Measurements from ENCODE around the gene LRFN4. TPM values are rescaled to one million over a fixed set of nuclear protein-coding genes. Genes with fewer than 3 reads are reported as not detected.
A peak's percentile ranks its signal among the peaks of the same experiment; 100 is the strongest.

Gene LRFN4
- total and polyA plus RNA-seq, 2 of the 8 experiments (the other 6 are each of a cell fraction or from before 2014, with no cell fraction given), result 49.8 to 64.3 TPM

GRCh38 chr11:66861774-66862558, 5.1 kb downstream of the LRFN4 start:
- Histone ChIP-seq H3K23me2 (ENCODE audit: low read depth, low read length) (no peaks in the 10 kb centered on the region), H2AK5ac (ENCODE audit: low read depth, low read length) (no peak overlapping the region), H3K4me3 (ENCODE audit: extremely low read depth in 1 of 4, insufficient read depth in 2 of 4, low read depth in 3 of 4, low read length in 4 of 4) (no peak overlapping the region), H3K36me3 (ENCODE audit: control insufficient read depth in 2 of 4, insufficient read depth in 4 of 4, low read length in 3 of 4) (peaks cover 0 to 18% (median 1%) of the 10 kb centered on the region in 4 experiments; a peak in 4 of 8 replicates), H2BK20ac (ENCODE audit: low read length) (no peak overlapping the region), H3K23ac (ENCODE audit: insufficient read length) (no peak overlapping the region), H3K9me3 (ENCODE audit: insufficient read depth in 2 of 2, low read depth in 1 of 2, low read length in 1 of 2) (no peaks in the 10 kb centered on the region), H3K4ac (replicated peaks; ENCODE audit: insufficient read length, low read depth, low read length) (no peak overlapping the region), H2BK15ac (ENCODE audit: low read length) (no peak overlapping the region), H3K18ac (ENCODE audit: extremely low read depth, low read length) (no peak overlapping the region), H3K4me2 (ENCODE audit: insufficient read depth in 1 of 2, low read depth in 2 of 2, low read length in 2 of 2) (no peak overlapping the region), H2BK5ac (ENCODE audit: low read depth, low read length) (no peak overlapping the region), H3K79me2 (ENCODE audit: control insufficient read depth in 1 of 2, insufficient read depth in 2 of 2, low read length in 2 of 2) (no peaks in the 10 kb centered on the region), H3K56ac (replicated peaks; ENCODE audit: insufficient read length, low read depth, low read length) (no peak overlapping the region), H4K5ac (ENCODE audit: insufficient read length, low read depth, low read length) (no peak overlapping the region), H3K9ac (replicated peaks in 1 of 4; ENCODE audit: extremely low read depth in 1 of 4, low read depth in 3 of 4, low read length in 3 of 4) (no peak overlapping the region), H3K27ac (ENCODE audit: low read depth, low read length) (no peak overlapping the region), H3K27me3 (replicated peaks in 1 of 4; ENCODE audit: control insufficient read depth in 3 of 4, extremely low read depth in 1 of 4, insufficient read depth in 3 of 4, low read length in 3 of 4) (no peaks in the 10 kb centered on the region), H3K4me1 (replicated peaks in 1 of 4; ENCODE audit: control insufficient read depth in 3 of 4, insufficient read depth in 4 of 4, low read length in 3 of 4) (peaks cover 0 to 8% (median 4%) of the 10 kb centered on the region in 4 experiments; a peak in 4 of 7 replicates), H4K91ac (replicated peaks; ENCODE audit: insufficient read length, low read length) (no peak overlapping the region), H2AFZ (ENCODE audit: low read length) (no peak overlapping the region), H3K14ac (ENCODE audit: insufficient read length) (no peak overlapping the region), H4K20me1 (replicated peaks in 1 of 2; ENCODE audit: control insufficient read depth in 1 of 2, insufficient read depth in 2 of 2, low read length in 2 of 2) (peaks cover 2 to 6% of the 10 kb centered on the region in 2 experiments), H2BK120ac (replicated peaks; ENCODE audit: low read depth, low read length) (no peak overlapping the region), H2BK12ac (ENCODE audit: low read depth, low read length) (no peak overlapping the region), H4K8ac (ENCODE audit: extremely low read depth, insufficient read depth, low read length) (peak overlapping the region; percentile 28), H3K79me1 (ENCODE audit: low read depth, low read length) (no peaks in the 10 kb centered on the region)
- ChIA-PET POLR2A (ENCODE audit: partially characterized antibody) (interaction anchor here (0.9 to 1.8 kb wide), 5 partner anchors 12 to 33 kb away, joined by 3 to 5 read pairs (median 4); partner anchors contain the start of gene RCE1), CTCF (ENCODE audit: partially characterized antibody) (interaction anchor here (1.2 to 13.8 kb wide), 4 partner anchors 8 to 158 kb away, joined by 5 to 199 read pairs (median 39); partner anchors contain the start of gene C11orf86)
- no peak for FAIRE-seq
- no peak for DNase-seq (ENCODE audit: low read depth in 1 of 2, low spot score in 2 of 2)
- 94% methylated on average over 25 of the region's 30 CpGs; no CpG with 5 or more reads in 1 of the 2 experiments for WGBS, 2 experiments (ENCODE audit: extremely low coverage in 1 of 2, insufficient coverage in 1 of 2, insufficient read length in 1 of 2, insufficient replicate concordance in 2 of 2, low coverage in 1 of 2, low lambda C conversion rate in 2 of 2, missing lambda C conversion rate in 1 of 2)
- TF ChIP-seq E2F6 (IDR thresholded peaks at IDR 0.05), result no peak
- no peak for TF ChIP-seq RNF2 (IDR thresholded peaks at IDR 0.05; ENCODE audit: borderline replicate concordance, low read depth, low read length, missing control alignments, poor library complexity, severe bottlenecking)
- no peak for TF ChIP-seq SAP30 (IDR thresholded peaks at IDR 0.05; ENCODE audit: insufficient read depth, insufficient replicate concordance, low read length)
- TF ChIP-seq HDAC2 (IDR thresholded peaks at IDR 0.05; ENCODE audit: borderline replicate concordance in 1 of 2, low read depth in 2 of 2, low read length in 2 of 2), result no peak
- TF ChIP-seq EZH2 (IDR thresholded peaks at IDR 0.05; ENCODE audit: low read depth, low read length, severe bottlenecking), result no peak
- TF ChIP-seq USF2 (IDR thresholded peaks at IDR 0.05; ENCODE audit: low read length), result no peak
- TF ChIP-seq BCL11A (IDR thresholded peaks at IDR 0.05; ENCODE audit: low read depth in 2 of 2, low read length in 2 of 2), result no peak
- no peak for TF ChIP-seq KDM5A (IDR thresholded peaks at IDR 0.05; ENCODE audit: low read length)

Data from H1 (cell line).